Esophagus squamous epithelium (tissue), 4 donors: ENCODE data around the gene TATDN2.

ENCODE experiments used
- CTCF ChIP-seq, 6 experiments: fragments of 450-650 bp in 4 of 6; fragments of 200-600 bp in 2 of 6; sonication (generic) in 2 of 6; IDR thresholded peaks; one replicate each; pipeline ENCODE4 v1.5.1; 2016 to 2019; ENCODE audit warnings: antibody characterized with exemption in 6 of 6, mild to moderate bottlenecking in 4 of 6, moderate library complexity in 4 of 6
- POLR2A ChIP-seq, 4 donors: fragments of 450-650 bp; IDR thresholded peaks; one replicate each; pipeline ENCODE4 v1.6.1; 2017; ENCODE audit warnings: antibody characterized with exemption in 4 of 4, mild to moderate bottlenecking in 4 of 4, moderate library complexity in 3 of 4

GRCh38 chr3:10327592-10327991, 79.3 kb downstream of the TATDN2 start:
- TF ChIP-seq CTCF (IDR thresholded peaks at IDR 0.05) (no peak), POLR2A (IDR thresholded peaks at IDR 0.05) (no peak)
